IPS-15b (cell line): ENCODE data around the gene CSRP3.

Source experiments
- H3K27me3 ChIP-seq: one replicate; pipeline ENCODE4 v1.6.1; 2013; ENCODE audit warnings: low read length; ENCODE audit not compliant: control insufficient read depth, insufficient read depth
- H3K36me3 ChIP-seq: one replicate; pipeline ENCODE4 v1.6.1; 2013; ENCODE audit warnings: low read length; ENCODE audit not compliant: control insufficient read depth, insufficient read depth
- H3K4me1 ChIP-seq: one replicate; pipeline ENCODE4 v1.6.1; 2013; ENCODE audit warnings: mild to moderate bottlenecking, low read length; ENCODE audit not compliant: control insufficient read depth, insufficient read depth
- H3K4me3 ChIP-seq: one replicate; pipeline ENCODE4 v1.5.1; 2013; ENCODE audit warnings: low read depth, low read length
- H3K9ac ChIP-seq: one replicate; pipeline ENCODE4 v1.6.1; 2013; ENCODE audit warnings: low read depth, mild to moderate bottlenecking, low read length
- H3K9me3 ChIP-seq: one replicate; pipeline ENCODE4 v1.6.1; 2013; ENCODE audit warnings: mild to moderate bottlenecking, low read length; ENCODE audit not compliant: control insufficient read depth, insufficient read depth

Gene CSRP3

GRCh38 chr11:19196432-19196831 lies 5.4 kb downstream of the CSRP3 start:
- H3K36me3 ChIP-seq: no peaks in the 10 kb centered on the region
- H3K4me3 ChIP-seq: no peak overlapping the region
- H3K4me1 ChIP-seq: no peaks in the 10 kb centered on the region
- no peaks in the 10 kb centered on the region for H3K9me3 ChIP-seq
- no peaks in the 10 kb centered on the region for H3K27me3 ChIP-seq
- no peak overlapping the region for H3K9ac ChIP-seq

- no peaks in the 10 kb centered on the region for H3K4me1 ChIP-seq
- no peaks in the 10 kb centered on the region for H3K27me3 ChIP-seq
- H3K9me3 ChIP-seq: no peaks in the 10 kb centered on the region
- H3K4me3 ChIP-seq: no peak overlapping the region
- H3K36me3 ChIP-seq: no peaks in the 10 kb centered on the region
- H3K9ac ChIP-seq: no peak overlapping the region
These were observed 7.0 kb downstream of the CSRP3 start for GRCh38 chr11:19194620-19195308.

- Histone ChIP-seq H3K9ac (no peak overlapping the region), H3K36me3 (no peaks in the 10 kb centered on the region), H3K4me1 (no peaks in the 10 kb centered on the region), H3K4me3 (no peak overlapping the region), H3K27me3 (no peaks in the 10 kb centered on the region), H3K9me3 (no peaks in the 10 kb centered on the region)
These were observed 7.9 kb downstream of the CSRP3 start for GRCh38 chr11:19193916-19194315.

GRCh38 chr11:19191530-19192169 lies 10.1 kb downstream of the CSRP3 start:
- no peaks in the 10 kb centered on the region for H3K27me3 ChIP-seq
- no peak overlapping the region for H3K9ac ChIP-seq
- H3K4me1 ChIP-seq: no peaks in the 10 kb centered on the region
- no peaks in the 10 kb centered on the region for H3K9me3 ChIP-seq
- no peak overlapping the region for H3K4me3 ChIP-seq
- no peaks in the 10 kb centered on the region for H3K36me3 ChIP-seq

GRCh38 chr11:19187833-19188258 lies 13.9 kb downstream of the CSRP3 start:
- Histone ChIP-seq H3K4me1 (no peaks in the 10 kb centered on the region), H3K4me3 (no peak overlapping the region), H3K9ac (no peak overlapping the region), H3K36me3 (no peaks in the 10 kb centered on the region), H3K27me3 (no peaks in the 10 kb centered on the region), H3K9me3 (no peaks in the 10 kb centered on the region)

- H3K27me3 ChIP-seq: no peaks in the 10 kb centered on the region
- H3K4me1 ChIP-seq: no peaks in the 10 kb centered on the region
- H3K4me3 ChIP-seq: no peak overlapping the region
- H3K9ac ChIP-seq: no peak overlapping the region
- no peaks in the 10 kb centered on the region for H3K36me3 ChIP-seq
- H3K9me3 ChIP-seq: no peaks in the 10 kb centered on the region
These were observed 14.5 kb downstream of the CSRP3 start for GRCh38 chr11:19187114-19187832.

- no peak overlapping the region for H3K4me3 ChIP-seq
- H3K36me3 ChIP-seq: no peaks in the 10 kb centered on the region
- no peaks in the 10 kb centered on the region for H3K4me1 ChIP-seq
- H3K9ac ChIP-seq: no peak overlapping the region
- H3K9me3 ChIP-seq: no peaks in the 10 kb centered on the region
- H3K27me3 ChIP-seq: no peaks in the 10 kb centered on the region
These were observed 16.2 kb downstream of the CSRP3 start for GRCh38 chr11:19185516-19186052.

GRCh38 chr11:19185036-19185435 lies 16.7 kb downstream of the CSRP3 start:
- no peaks in the 10 kb centered on the region for H3K36me3 ChIP-seq

GRCh38 chr11:19183646-19184045 lies 18.1 kb downstream of the CSRP3 start:
- no peaks in the 10 kb centered on the region for H3K27me3 ChIP-seq
- H3K9ac ChIP-seq: no peak overlapping the region
- no peaks in the 10 kb centered on the region for H3K4me1 ChIP-seq
- H3K36me3 ChIP-seq: no peaks in the 10 kb centered on the region
- H3K9me3 ChIP-seq: no peaks in the 10 kb centered on the region
- H3K4me3 ChIP-seq: no peak overlapping the region

More at GRCh38 chr11:19185036-19185435, 16.7 kb downstream of the CSRP3 start:
- H3K27me3 ChIP-seq: no peaks in the 10 kb centered on the region
- H3K4me1 ChIP-seq: no peaks in the 10 kb centered on the region
- H3K4me3 ChIP-seq: no peak overlapping the region
- no peaks in the 10 kb centered on the region for H3K9me3 ChIP-seq
- no peak overlapping the region for H3K9ac ChIP-seq

GRCh38 chr11:19181531-19182261 lies 20.1 kb downstream of the CSRP3 start:
- no peaks in the 10 kb centered on the region for H3K27me3 ChIP-seq
- H3K9ac ChIP-seq: no peak overlapping the region
- H3K4me1 ChIP-seq: no peaks in the 10 kb centered on the region
- H3K9me3 ChIP-seq: no peaks in the 10 kb centered on the region
- no peak overlapping the region for H3K4me3 ChIP-seq
- H3K36me3 ChIP-seq: no peaks in the 10 kb centered on the region

- H3K9me3 ChIP-seq: no peaks in the 10 kb centered on the region
- no peaks in the 10 kb centered on the region for H3K27me3 ChIP-seq
- no peak overlapping the region for H3K9ac ChIP-seq
- no peak overlapping the region for H3K4me3 ChIP-seq
- H3K4me1 ChIP-seq: no peaks in the 10 kb centered on the region
- H3K36me3 ChIP-seq: peaks cover 3% of the 10 kb centered on the region
These were observed 25.1 kb downstream of the CSRP3 start for GRCh38 chr11:19176629-19177186.
